ENCODE measurements around the gene PGGT1B.

Gene PGGT1B

DNA sequence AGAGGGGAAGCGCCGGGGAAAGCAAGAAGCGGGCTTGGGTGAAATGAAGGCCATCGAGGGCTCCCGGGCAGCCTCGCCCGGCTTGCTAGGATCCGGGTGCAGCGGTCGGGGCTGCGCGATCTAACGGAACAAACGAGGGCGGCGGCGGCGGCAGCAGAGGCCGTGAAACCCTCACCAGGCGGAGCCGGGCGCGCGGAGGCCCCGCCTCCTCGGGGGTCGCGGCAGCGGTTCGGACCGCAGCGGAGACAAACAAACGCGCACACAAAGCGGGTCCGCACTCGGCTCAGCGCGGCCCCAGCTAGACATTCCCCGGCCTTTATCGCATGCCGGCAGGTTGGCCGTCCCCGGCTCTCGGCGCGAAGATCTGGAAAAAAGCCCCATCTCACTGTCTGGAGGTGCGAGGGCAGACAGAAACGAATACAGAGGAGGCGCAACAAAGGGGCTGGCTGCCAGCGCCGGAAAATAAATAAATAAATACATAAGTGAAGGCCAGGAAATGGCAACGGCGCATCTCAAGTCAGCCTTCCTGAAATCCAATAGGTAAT, 82.4 kb downstream of the PGGT1B start:
- no peak for DNase-seq (ENCODE audit: low read depth)

- DNase-seq (ENCODE audit: low read depth) = no peak
Measured at GRCh38 chr5:115179394-115180164, 83.1 kb downstream of the PGGT1B start.

- DNase-seq (ENCODE audit: low read depth) = no peak
Measured at GRCh38 chr5:115179030-115179393, 83.7 kb downstream of the PGGT1B start.

- DNase-seq (ENCODE audit: low read depth) = no peak
Measured at GRCh38 chr5:115170929-115171510, 91.7 kb downstream of the PGGT1B start.

GRCh38 chr5:115170134-115170928, 92.3 kb downstream of the PGGT1B start:
- no peak for DNase-seq (ENCODE audit: low read depth)

DNA sequence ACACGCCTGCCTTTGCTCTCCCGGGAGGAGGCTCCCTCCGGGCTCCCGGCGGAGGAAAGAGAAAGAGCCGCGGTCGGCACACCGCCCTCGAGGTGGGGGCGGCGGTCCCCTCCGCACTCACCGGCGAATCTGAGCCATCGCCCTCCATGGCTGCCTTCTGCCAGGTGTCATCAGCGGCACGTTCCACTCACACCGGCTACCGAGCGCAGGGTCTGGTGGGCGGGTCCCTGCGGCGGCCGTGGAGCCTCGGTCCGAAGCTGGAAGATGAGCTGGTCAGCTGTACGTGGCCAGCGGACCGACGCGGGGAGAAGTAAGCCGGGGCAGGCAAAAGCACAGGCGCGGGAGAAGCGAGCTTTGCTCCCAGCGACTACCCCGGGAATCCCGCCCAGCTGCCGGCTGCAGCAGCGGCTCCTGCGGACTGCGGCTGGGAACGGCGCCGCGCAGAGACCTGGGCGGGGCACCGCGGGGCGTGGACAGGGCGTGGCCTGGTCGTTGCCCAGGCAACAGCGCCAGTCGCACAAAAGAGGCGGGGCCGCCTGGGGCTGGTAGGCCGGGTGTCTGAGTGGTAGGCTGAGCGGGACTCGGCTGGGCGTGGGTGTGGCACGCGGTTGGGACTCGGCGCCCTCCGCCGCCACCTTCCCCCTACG, 93.1 kb downstream of the PGGT1B start, which contains the start of gene TRIM36:
TRIM36 (minus strand) TSS at position 422 of the 647 bp plus-strand sequence; CDS start at position 148, 274 bp downstream.
- peak; percentile 72 for DNase-seq (ENCODE audit: low read depth)

- no peak for DNase-seq (ENCODE audit: low read depth)
Measured at GRCh38 chr5:115168829-115169486, 93.7 kb downstream of the PGGT1B start.

GRCh38 chr5:115166744-115167393, 95.8 kb downstream of the PGGT1B start:
- no peak for DNase-seq (ENCODE audit: low read depth)

GRCh38 chr5:115165790-115166189, 96.9 kb downstream of the PGGT1B start:
- DNase-seq (ENCODE audit: low read depth) = no peak

GRCh38 chr5:115160975-115161475, 101.7 kb downstream of the PGGT1B start:
- no peak for DNase-seq (ENCODE audit: low read depth)
